GM23338 (cell line): ENCODE results near the gene CTAG2. TPM values are rescaled to one million over a fixed set of nuclear protein-coding genes. Genes with fewer than 3 reads are reported as not detected.

Source experiments
- ATAC-seq: fragments of 200-7000 bp; cut with Tn5 transposase; 3 replicates; pipeline ENCODE4 v1.9.1; 2020
- DNase-seq: peaks from one replicate; pipeline ENCODE4 v3.0.0-alpha.2; 2015; ENCODE audit warnings: low spot score
- H2AFZ ChIP-seq: fragments of 200-600 bp; sonication (generic); 2 replicates; pipeline ENCODE4 v1.8.0; 2016; ENCODE audit warnings: antibody characterized with exemption, mild to moderate bottlenecking, moderate library complexity
- H3F3A ChIP-seq: fragments of 200-600 bp; sonication (generic); replicated peaks from 2 replicates; pipeline ENCODE4 v1.8.0; 2017; ENCODE audit warnings: antibody characterized with exemption, mixed run types, low read depth
- H3K27ac ChIP-seq: fragments of 200-600 bp; sonication (generic); 2 replicates; pipeline ENCODE4 v1.6.1; 2016; ENCODE audit warnings: low read depth
- H3K27me3 ChIP-seq: fragments of 200-600 bp; sonication (generic); 2 replicates; pipeline ENCODE4 v1.8.0; 2016; ENCODE audit warnings: mild to moderate bottlenecking, mixed run types, moderate library complexity; ENCODE audit not compliant: insufficient read depth
- H3K36me3 ChIP-seq: fragments of 200-600 bp; sonication (generic); 2 replicates; pipeline ENCODE4 v1.8.0; 2016; ENCODE audit warnings: mild to moderate bottlenecking; ENCODE audit not compliant: insufficient read depth
- H3K4me1 ChIP-seq: fragments of 200-600 bp; sonication (generic); 2 replicates; pipeline ENCODE4 v1.8.0; 2016; ENCODE audit warnings: mild to moderate bottlenecking, moderate library complexity; ENCODE audit not compliant: insufficient read depth
- H3K4me2 ChIP-seq: fragments of 200-600 bp; sonication (generic); 2 replicates; pipeline ENCODE4 v1.7.1; 2017; ENCODE audit warnings: mixed run types
- H3K4me3 ChIP-seq: fragments of 200-600 bp; sonication (generic); 2 replicates; pipeline ENCODE4 v1.6.1; 2016; ENCODE audit warnings: mixed run types
- H3K79me2 ChIP-seq: fragments of 200-600 bp; sonication (generic); replicated peaks from 2 replicates; pipeline ENCODE4 v1.8.0; 2017; ENCODE audit warnings: mild to moderate bottlenecking; ENCODE audit not compliant: insufficient read depth
- H3K9me2 ChIP-seq: fragments of 200-600 bp; sonication (generic); 2 replicates; pipeline ENCODE4 v1.8.0; 2017; ENCODE audit not compliant: insufficient read depth
- H4K20me1 ChIP-seq: fragments of 200-600 bp; sonication (generic); replicated peaks from 2 replicates; pipeline ENCODE4 v1.8.0; 2017; ENCODE audit warnings: mild to moderate bottlenecking; ENCODE audit not compliant: insufficient read depth
- H3K27ac Mint-ChIP-seq: 2 replicates; pipeline ENCODE4 v1.8.0; 2020; ENCODE audit warnings: inconsistent platforms, mild to moderate bottlenecking, moderate library complexity, mixed read lengths
- H3K27me3 Mint-ChIP-seq: 3 replicates; pipeline ENCODE4 v1.8.0; 2022; ENCODE audit warnings: low read depth, mild to moderate bottlenecking, moderate library complexity, mixed read lengths, inconsistent platforms; ENCODE audit not compliant: insufficient read depth, poor library complexity
- H3K36me3 Mint-ChIP-seq: 3 replicates; pipeline ENCODE4 v1.8.0; 2021; ENCODE audit warnings: low read depth, mild to moderate bottlenecking, inconsistent platforms, moderate library complexity, mixed read lengths
- H3K4me1 Mint-ChIP-seq: 3 replicates; pipeline ENCODE4 v1.8.0; 2020; ENCODE audit warnings: mild to moderate bottlenecking, inconsistent platforms, mixed read lengths
- H3K4me3 Mint-ChIP-seq: 3 replicates; pipeline ENCODE4 v1.8.0; 2021; ENCODE audit warnings: moderate library complexity, mild to moderate bottlenecking, inconsistent platforms, mixed read lengths
- H3K9me3 Mint-ChIP-seq: 3 replicates; pipeline ENCODE4 v1.8.0; 2020; ENCODE audit warnings: moderate library complexity, mild to moderate bottlenecking, inconsistent platforms, mixed read lengths
- EZH2phosphoT487 ChIP-seq: fragments of 200-600 bp; sonication (generic); IDR thresholded peaks from one replicate; pipeline ENCODE4 v1.8.1; 2018; ENCODE audit warnings: antibody characterized with exemption; ENCODE audit not compliant: unreplicated experiment
- JUNB ChIP-seq: IDR thresholded peaks from one replicate; pipeline ENCODE4 v1.6.1; 2016; ENCODE audit warnings: antibody characterized with exemption; ENCODE audit not compliant: unreplicated experiment
- NANOG ChIP-seq: IDR thresholded peaks from 2 replicates; pipeline ENCODE4 v1.6.1; 2016; ENCODE audit warnings: antibody characterized with exemption, borderline replicate concordance
- POLR2AphosphoS5 ChIP-seq: IDR thresholded peaks from 2 replicates; pipeline ENCODE4 v1.6.1; 2016; ENCODE audit warnings: antibody characterized with exemption, low read depth
- ZNF114 ChIP-seq: fragments of 250-450 bp; sonication (Bioruptor Pico); IDR thresholded peaks from 2 replicates; pipeline ENCODE4 v1.5.0; 2020; ENCODE audit warnings: mild to moderate bottlenecking, moderate library complexity
- ZNF331 ChIP-seq: fragments of 250-450 bp; sonication (Bioruptor Pico); IDR thresholded peaks from 2 replicates; pipeline ENCODE4 v1.5.0; 2020; ENCODE audit warnings: low read depth, mild to moderate bottlenecking, moderate library complexity
- polyA plus RNA-seq: library from polyadenylated mRNA; unstranded; fragments of >200 nt; fragmentation: Nextera tagmentation; extraction: Ambion mirVana; gene quantifications from 2 replicates; pipeline ENCODE4 v1.2.1, GENCODE V29; 2016
- total RNA-seq: library from RNA; depleted of rRNA; stranded (reverse); fragments of >200 nt; shearing (Covaris generic); gene quantifications from 2 replicates; pipeline ENCODE4 v1.2.3, GENCODE V29; 2014
- TF ChIP-seq, protein P1 (sequence below): fragments of 250-450 bp; sonication (Bioruptor Pico); IDR thresholded peaks from 2 replicates; pipeline ENCODE4 v1.5.0; 2020; ENCODE audit warnings: mild to moderate bottlenecking, moderate library complexity
- TF ChIP-seq, protein P2 (sequence below): IDR thresholded peaks from 2 replicates; pipeline ENCODE4 v1.6.1; 2016; ENCODE audit warnings: antibody characterized with exemption
- TF ChIP-seq, protein P3 (sequence below): IDR thresholded peaks from one replicate; pipeline ENCODE4 v1.6.1; 2018; ENCODE audit warnings: antibody characterized with exemption; ENCODE audit not compliant: unreplicated experiment

CTAG2 gene
- total and polyA plus RNA-seq, 2 experiments from 2014 or later = 0.87 TPM; not detected in 1

DNA sequence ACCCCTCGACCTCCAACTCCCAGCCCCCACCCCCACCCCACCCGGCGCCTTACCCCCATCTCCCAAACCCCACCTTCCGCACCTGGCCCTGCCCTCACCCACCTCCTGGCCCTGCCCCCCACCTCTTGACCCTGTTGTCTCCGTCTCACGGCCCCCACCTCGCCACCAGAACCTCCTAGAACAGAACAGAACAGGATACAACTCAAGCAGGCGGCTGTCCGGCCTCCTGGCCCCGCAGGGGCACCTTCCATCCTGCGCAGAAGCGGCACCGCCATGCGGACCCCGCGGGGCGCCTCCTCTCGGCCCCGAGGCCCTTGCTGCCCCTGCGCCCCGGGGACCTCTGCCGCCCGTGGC lies 354 bp downstream of the CTAG2 start (continued):
- TF ChIP-seq, protein P1, sequence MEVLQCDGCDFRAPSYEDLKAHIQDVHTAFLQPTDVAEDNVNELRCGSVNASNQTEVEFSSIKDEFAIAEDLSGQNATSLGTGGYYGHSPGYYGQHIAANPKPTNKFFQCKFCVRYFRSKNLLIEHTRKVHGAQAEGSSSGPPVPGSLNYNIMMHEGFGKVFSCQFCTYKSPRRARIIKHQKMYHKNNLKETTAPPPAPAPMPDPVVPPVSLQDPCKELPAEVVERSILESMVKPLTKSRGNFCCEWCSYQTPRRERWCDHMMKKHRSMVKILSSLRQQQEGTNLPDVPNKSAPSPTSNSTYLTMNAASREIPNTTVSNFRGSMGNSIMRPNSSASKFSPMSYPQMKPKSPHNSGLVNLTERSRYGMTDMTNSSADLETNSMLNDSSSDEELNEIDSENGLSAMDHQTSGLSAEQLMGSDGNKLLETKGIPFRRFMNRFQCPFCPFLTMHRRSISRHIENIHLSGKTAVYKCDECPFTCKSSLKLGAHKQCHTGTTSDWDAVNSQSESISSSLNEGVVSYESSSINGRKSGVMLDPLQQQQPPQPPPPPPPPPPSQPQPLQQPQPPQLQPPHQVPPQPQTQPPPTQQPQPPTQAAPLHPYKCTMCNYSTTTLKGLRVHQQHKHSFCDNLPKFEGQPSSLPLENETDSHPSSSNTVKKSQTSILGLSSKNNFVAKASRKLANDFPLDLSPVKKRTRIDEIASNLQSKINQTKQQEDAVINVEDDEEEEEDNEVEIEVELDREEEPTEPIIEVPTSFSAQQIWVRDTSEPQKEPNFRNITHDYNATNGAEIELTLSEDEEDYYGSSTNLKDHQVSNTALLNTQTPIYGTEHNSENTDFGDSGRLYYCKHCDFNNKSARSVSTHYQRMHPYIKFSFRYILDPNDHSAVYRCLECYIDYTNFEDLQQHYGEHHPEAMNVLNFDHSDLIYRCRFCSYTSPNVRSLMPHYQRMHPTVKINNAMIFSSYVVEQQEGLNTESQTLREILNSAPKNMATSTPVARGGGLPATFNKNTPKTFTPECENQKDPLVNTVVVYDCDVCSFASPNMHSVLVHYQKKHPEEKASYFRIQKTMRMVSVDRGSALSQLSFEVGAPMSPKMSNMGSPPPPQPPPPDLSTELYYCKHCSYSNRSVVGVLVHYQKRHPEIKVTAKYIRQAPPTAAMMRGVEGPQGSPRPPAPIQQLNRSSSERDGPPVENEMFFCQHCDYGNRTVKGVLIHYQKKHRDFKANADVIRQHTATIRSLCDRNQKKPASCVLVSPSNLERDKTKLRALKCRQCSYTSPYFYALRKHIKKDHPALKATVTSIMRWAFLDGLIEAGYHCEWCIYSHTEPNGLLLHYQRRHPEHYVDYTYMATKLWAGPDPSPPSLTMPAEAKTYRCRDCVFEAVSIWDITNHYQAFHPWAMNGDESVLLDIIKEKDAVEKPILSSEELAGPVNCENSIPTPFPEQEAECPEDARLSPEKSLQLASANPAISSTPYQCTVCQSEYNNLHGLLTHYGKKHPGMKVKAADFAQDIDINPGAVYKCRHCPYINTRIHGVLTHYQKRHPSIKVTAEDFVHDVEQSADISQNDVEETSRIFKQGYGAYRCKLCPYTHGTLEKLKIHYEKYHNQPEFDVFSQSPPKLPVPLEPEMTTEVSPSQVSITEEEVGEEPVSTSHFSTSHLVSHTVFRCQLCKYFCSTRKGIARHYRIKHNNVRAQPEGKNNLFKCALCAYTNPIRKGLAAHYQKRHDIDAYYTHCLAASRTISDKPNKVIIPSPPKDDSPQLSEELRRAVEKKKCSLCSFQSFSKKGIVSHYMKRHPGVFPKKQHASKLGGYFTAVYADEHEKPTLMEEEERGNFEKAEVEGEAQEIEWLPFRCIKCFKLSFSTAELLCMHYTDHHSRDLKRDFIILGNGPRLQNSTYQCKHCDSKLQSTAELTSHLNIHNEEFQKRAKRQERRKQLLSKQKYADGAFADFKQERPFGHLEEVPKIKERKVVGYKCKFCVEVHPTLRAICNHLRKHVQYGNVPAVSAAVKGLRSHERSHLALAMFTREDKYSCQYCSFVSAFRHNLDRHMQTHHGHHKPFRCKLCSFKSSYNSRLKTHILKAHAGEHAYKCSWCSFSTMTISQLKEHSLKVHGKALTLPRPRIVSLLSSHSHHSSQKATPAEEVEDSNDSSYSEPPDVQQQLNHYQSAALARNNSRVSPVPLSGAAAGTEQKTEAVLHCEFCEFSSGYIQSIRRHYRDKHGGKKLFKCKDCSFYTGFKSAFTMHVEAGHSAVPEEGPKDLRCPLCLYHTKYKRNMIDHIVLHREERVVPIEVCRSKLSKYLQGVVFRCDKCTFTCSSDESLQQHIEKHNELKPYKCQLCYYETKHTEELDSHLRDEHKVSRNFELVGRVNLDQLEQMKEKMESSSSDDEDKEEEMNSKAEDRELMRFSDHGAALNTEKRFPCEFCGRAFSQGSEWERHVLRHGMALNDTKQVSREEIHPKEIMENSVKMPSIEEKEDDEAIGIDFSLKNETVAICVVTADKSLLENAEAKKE (CRISPR knock-in tag) = no peak

DNA sequence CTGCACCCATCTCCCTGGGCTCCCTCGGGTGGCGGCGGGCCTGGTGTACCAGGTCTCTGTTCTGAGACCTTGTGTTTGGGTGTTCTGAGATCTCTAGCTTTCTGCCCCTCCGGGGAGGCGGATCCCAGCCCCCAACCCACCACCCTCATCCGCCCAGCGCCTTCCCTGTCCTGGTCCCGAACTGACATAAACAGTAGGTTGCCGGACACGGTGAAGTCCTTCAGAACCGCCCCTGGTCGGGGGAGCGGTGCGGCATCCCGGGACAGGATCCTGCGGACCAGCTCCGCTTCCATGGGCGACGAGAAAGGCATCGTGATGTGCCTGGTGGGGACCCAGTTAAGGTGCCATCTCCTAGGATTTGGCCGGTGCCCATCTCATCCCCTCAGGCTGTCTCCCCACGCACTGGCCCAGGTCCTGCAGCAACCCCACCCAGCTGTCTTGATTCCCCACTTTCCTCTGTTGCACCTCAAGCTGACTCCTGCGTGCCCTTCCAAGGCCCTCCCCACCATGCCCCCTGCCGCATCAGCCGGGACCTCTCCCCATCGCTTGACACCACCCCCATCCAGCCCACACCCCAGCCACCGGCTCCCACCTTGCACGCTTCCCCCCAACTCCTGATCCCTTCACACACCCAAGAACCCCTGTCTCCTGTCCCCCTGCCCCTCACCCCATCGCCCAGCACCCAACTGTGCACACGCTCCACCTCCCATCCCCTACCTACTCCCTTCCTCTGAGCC lies 900 bp downstream of the CTAG2 start:
- no peaks in the 10 kb centered on the region for H3K4me1 Mint-ChIP-seq
- no peak overlapping the region for H3K4me3 Mint-ChIP-seq
- no peaks in the 10 kb centered on the region for H3K9me3 Mint-ChIP-seq
- TF ChIP-seq ZNF331 (CRISPR knock-in tag) = no peak
- TF ChIP-seq, protein P2, sequence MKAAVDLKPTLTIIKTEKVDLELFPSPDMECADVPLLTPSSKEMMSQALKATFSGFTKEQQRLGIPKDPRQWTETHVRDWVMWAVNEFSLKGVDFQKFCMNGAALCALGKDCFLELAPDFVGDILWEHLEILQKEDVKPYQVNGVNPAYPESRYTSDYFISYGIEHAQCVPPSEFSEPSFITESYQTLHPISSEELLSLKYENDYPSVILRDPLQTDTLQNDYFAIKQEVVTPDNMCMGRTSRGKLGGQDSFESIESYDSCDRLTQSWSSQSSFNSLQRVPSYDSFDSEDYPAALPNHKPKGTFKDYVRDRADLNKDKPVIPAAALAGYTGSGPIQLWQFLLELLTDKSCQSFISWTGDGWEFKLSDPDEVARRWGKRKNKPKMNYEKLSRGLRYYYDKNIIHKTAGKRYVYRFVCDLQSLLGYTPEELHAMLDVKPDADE = no peak
- no peak for TF ChIP-seq ZNF114
- no peak for TF ChIP-seq JUNB
- TF ChIP-seq POLR2AphosphoS5 = no peak
- TF ChIP-seq, protein P3, sequence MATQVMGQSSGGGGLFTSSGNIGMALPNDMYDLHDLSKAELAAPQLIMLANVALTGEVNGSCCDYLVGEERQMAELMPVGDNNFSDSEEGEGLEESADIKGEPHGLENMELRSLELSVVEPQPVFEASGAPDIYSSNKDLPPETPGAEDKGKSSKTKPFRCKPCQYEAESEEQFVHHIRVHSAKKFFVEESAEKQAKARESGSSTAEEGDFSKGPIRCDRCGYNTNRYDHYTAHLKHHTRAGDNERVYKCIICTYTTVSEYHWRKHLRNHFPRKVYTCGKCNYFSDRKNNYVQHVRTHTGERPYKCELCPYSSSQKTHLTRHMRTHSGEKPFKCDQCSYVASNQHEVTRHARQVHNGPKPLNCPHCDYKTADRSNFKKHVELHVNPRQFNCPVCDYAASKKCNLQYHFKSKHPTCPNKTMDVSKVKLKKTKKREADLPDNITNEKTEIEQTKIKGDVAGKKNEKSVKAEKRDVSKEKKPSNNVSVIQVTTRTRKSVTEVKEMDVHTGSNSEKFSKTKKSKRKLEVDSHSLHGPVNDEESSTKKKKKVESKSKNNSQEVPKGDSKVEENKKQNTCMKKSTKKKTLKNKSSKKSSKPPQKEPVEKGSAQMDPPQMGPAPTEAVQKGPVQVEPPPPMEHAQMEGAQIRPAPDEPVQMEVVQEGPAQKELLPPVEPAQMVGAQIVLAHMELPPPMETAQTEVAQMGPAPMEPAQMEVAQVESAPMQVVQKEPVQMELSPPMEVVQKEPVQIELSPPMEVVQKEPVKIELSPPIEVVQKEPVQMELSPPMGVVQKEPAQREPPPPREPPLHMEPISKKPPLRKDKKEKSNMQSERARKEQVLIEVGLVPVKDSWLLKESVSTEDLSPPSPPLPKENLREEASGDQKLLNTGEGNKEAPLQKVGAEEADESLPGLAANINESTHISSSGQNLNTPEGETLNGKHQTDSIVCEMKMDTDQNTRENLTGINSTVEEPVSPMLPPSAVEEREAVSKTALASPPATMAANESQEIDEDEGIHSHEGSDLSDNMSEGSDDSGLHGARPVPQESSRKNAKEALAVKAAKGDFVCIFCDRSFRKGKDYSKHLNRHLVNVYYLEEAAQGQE = no peak
- TF ChIP-seq NANOG = no peak
- no peak for TF ChIP-seq EZH2phosphoT487

More for the DNA sequence above, 900 bp downstream of the CTAG2 start:
- DNase-seq (no peak), ATAC-seq (no peak)
- H3K27me3 Mint-ChIP-seq = peaks cover 6% of the 10 kb centered on the region
- Histone ChIP-seq H3K27me3 (no peaks in the 10 kb centered on the region), H2AFZ (no peak overlapping the region), H3K27ac (no peak overlapping the region), H3F3A (no peaks in the 10 kb centered on the region), H3K9me2 (no peaks in the 10 kb centered on the region), H3K4me1 (no peaks in the 10 kb centered on the region), H3K4me2 (no peak overlapping the region), H3K79me2 (no peaks in the 10 kb centered on the region), H3K4me3 (no peak overlapping the region), H4K20me1 (no peaks in the 10 kb centered on the region), H3K36me3 (no peaks in the 10 kb centered on the region)
- no peak overlapping the region for H3K27ac Mint-ChIP-seq
- no peaks in the 10 kb centered on the region for H3K36me3 Mint-ChIP-seq
